SU-DHL-6 (cell line): ENCODE data around the gene CST11.

Experiments
- H2AFZ ChIP-seq: fragments of 200-600 bp; sonication (generic); 2 replicates; pipeline ENCODE4 v1.6.1; 2014; ENCODE audit warnings: low read depth, mild to moderate bottlenecking, moderate library complexity, mixed read lengths, antibody characterized with exemption, low read length; ENCODE audit not compliant: severe bottlenecking
- H3F3A ChIP-seq: fragments of 200-600 bp; shearing (Covaris generic); 2 replicates; pipeline ENCODE4 v1.6.0; 2016; ENCODE audit warnings: antibody characterized with exemption, mild to moderate bottlenecking; ENCODE audit not compliant: insufficient read depth
- H3K27ac ChIP-seq: fragments of 200-600 bp; sonication (generic); 2 replicates; pipeline ENCODE4 v1.5.1; 2016; ENCODE audit warnings: low read depth, mild to moderate bottlenecking, low read length, moderate library complexity, mixed read lengths
- H3K27me3 ChIP-seq: fragments of 200-600 bp; sonication (generic), shearing (Covaris generic); 2 replicates; pipeline ENCODE4 v1.6.0; 2014; ENCODE audit warnings: mild to moderate bottlenecking, low read length
- H3K36me3 ChIP-seq: fragments of 200-600 bp; sonication (generic); 2 replicates; pipeline ENCODE4 v1.6.1; 2014; ENCODE audit warnings: mild to moderate bottlenecking, low read length, mixed read lengths
- H3K4me2 ChIP-seq: fragments of 300-600, 200-600 bp; shearing (Covaris generic), sonication (generic); 2 replicates; pipeline ENCODE4 v1.6.0; 2014; ENCODE audit warnings: low read length, low read depth, mild to moderate bottlenecking; ENCODE audit not compliant: poor library complexity, severe bottlenecking
- H3K4me3 ChIP-seq: fragments of 200-600 bp; sonication (generic); 2 replicates; pipeline ENCODE4 v1.5.1; 2014; ENCODE audit warnings: antibody characterized with exemption, low read length, mild to moderate bottlenecking, mixed read lengths; ENCODE audit not compliant: insufficient read depth, poor library complexity, severe bottlenecking
- H3K79me2 ChIP-seq: fragments of 200-600 bp; sonication (generic); 2 replicates; pipeline ENCODE4 v1.6.1; 2014; ENCODE audit warnings: mild to moderate bottlenecking, low read length, moderate library complexity; ENCODE audit not compliant: insufficient read depth
- H3K9ac ChIP-seq: fragments of 200-600 bp; sonication (generic); 2 replicates; pipeline ENCODE4 v1.7.0; 2014; ENCODE audit warnings: mild to moderate bottlenecking, low read length
- H3K9me2 ChIP-seq: fragments of 200-600 bp; sonication (generic); replicated peaks from 2 replicates; pipeline ENCODE4 v1.6.1; 2014; ENCODE audit warnings: low read length; ENCODE audit not compliant: insufficient read depth
- H3K9me3 ChIP-seq: fragments of 200-600 bp; sonication (generic); 2 replicates; pipeline ENCODE4 v1.6.1; 2014; ENCODE audit warnings: low read length, mixed read lengths; ENCODE audit not compliant: insufficient read depth
- H4K20me1 ChIP-seq: fragments of 200-600 bp; sonication (generic); 2 replicates; pipeline ENCODE4 v1.6.1; 2014; ENCODE audit warnings: low read depth, mild to moderate bottlenecking, antibody characterized with exemption, low read length, moderate library complexity, mixed read lengths
- CTCF ChIP-seq: fragments of 200-600 bp; sonication (generic); IDR thresholded peaks from one replicate; pipeline ENCODE4 v1.5.1; 2017; ENCODE audit warnings: antibody characterized with exemption, mild to moderate bottlenecking, low read length, moderate library complexity; ENCODE audit not compliant: insufficient read depth, poor library complexity, severe bottlenecking
- EZH2phosphoT487 ChIP-seq: fragments of 200-600 bp; sonication (generic), shearing (Covaris generic); conservative IDR thresholded peaks from 2 replicates; pipeline ENCODE4 v1.6.1; 2018; ENCODE audit warnings: mild to moderate bottlenecking, antibody characterized with exemption, low read length, moderate library complexity, mixed read lengths

Gene CST11

GRCh38 chr20:23412026-23412425 is 40.6 kb downstream of the CST11 start:
- no peak overlapping the region for H3K27ac ChIP-seq

DNA sequence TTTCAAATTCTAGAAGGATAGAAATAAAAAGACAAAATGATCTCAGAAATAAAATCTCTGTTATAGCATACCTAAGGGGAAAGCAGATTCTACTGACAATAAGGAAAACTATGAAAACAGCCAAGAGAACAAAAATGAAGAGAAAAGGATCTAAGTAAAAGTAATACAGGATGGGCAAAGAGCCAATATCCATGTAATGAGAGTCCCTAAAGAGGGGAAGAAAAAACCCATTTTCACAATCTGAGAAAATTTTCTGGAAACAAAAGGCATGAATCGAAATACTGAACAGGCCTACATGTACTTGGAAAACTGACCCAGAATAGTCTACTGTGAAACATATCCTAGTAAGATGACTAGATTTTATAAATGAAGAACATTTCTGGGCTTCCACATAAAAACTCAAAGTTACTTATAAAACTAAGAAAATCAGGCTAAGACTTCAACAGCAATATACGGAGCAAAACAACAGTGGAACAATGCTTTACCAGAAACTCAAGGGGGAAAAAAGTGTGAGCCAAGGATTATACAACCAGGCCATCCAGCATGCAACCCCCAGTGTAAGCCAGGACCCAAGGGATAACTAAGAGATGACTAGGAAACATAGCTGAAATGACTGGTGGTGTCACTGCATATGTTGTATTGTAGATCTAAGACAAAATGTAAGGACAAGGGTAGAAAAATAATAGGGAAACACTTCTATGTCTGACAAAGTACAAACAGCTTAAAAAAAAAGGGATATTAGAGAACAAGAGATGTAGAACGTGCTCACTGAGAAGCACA is 41.6 kb downstream of the CST11 start:
- Histone ChIP-seq H3K4me2 (no peak overlapping the region), H4K20me1 (peaks cover 13% of the 10 kb centered on the region; the same call in 1 of the 2 replicates), H3K79me2 (peaks cover 95% of the 10 kb centered on the region), H3K36me3 (no peaks in the 10 kb centered on the region), H3K4me3 (no peak overlapping the region), H3F3A (no peaks in the 10 kb centered on the region), H3K27me3 (no peaks in the 10 kb centered on the region), H3K27ac (no peak overlapping the region), H3K9me2 (no peaks in the 10 kb centered on the region), H3K9ac (no peak overlapping the region), H2AFZ (no peak overlapping the region), H3K9me3 (no peaks in the 10 kb centered on the region)
- TF ChIP-seq CTCF (no peak), EZH2phosphoT487 (no peak)

More at GRCh38 chr20:23412026-23412425, 40.6 kb downstream of the CST11 start:
- Histone ChIP-seq H3K9ac (no peak overlapping the region), H3K4me3 (no peak overlapping the region), H3F3A (no peaks in the 10 kb centered on the region), H3K36me3 (no peaks in the 10 kb centered on the region), H3K4me2 (no peak overlapping the region), H2AFZ (no peak overlapping the region), H4K20me1 (peaks cover 13% of the 10 kb centered on the region; the same call in 1 of the 2 replicates), H3K79me2 (peaks cover 91% of the 10 kb centered on the region), H3K9me3 (no peaks in the 10 kb centered on the region), H3K27me3 (no peaks in the 10 kb centered on the region), H3K9me2 (no peaks in the 10 kb centered on the region)
- TF ChIP-seq CTCF: no peak
- TF ChIP-seq EZH2phosphoT487: no peak

- Histone ChIP-seq H3K9me2 (no peaks in the 10 kb centered on the region), H4K20me1 (peaks cover 13% of the 10 kb centered on the region; the same call in 1 of the 2 replicates), H3F3A (no peaks in the 10 kb centered on the region), H2AFZ (no peak overlapping the region), H3K4me3 (no peak overlapping the region), H3K4me2 (no peak overlapping the region), H3K79me2 (peaks cover 96% of the 10 kb centered on the region), H3K9ac (no peak overlapping the region), H3K27ac (no peak overlapping the region), H3K36me3 (no peaks in the 10 kb centered on the region), H3K27me3 (no peaks in the 10 kb centered on the region), H3K9me3 (no peaks in the 10 kb centered on the region)
- TF ChIP-seq CTCF (no peak), EZH2phosphoT487 (no peak)
Observed at GRCh38 chr20:23409800-23410199, 42.9 kb downstream of the CST11 start.
